ENCODE measurements around the gene SLC29A3. TPM values are rescaled to one million over a fixed set of nuclear protein-coding genes. Genes with fewer than 3 reads are reported as not detected.
"Not testable (repeated sequence)": the region's sequence is repeated elsewhere in the genome, so short reads cannot be mapped to it uniquely, and the experiment has no call there.

Gene SLC29A3
- total RNA-seq, 2 donors from 2014 or later = 4.6 to 12.7 TPM

- no peak overlapping the region for H3K27ac ChIP-seq
- WGBS = 60% methylated on average over 5 of the region's 5 CpGs
- H3K36me3 ChIP-seq = no peaks in the 10 kb centered on the region
- H3K9me3 ChIP-seq = no peaks in the 10 kb centered on the region
- DNase-seq (ENCODE audit: low spot score) = no peak
- no peak overlapping the region for H3K4me3 ChIP-seq
- intact Hi-C loops (cut with DNase I) = no loop called here
- H3K27me3 ChIP-seq (replicated peaks; ENCODE audit: insufficient read depth) = no peaks in the 10 kb centered on the region
- H3K4me1 ChIP-seq (replicated peaks) = no peaks in the 10 kb centered on the region
- TF ChIP-seq POLR2AphosphoS5 (IDR thresholded peaks at IDR 0.05) (no peak), POLR2A (IDR thresholded peaks at IDR 0.05) (no peak)
- TF ChIP-seq, protein P1, sequence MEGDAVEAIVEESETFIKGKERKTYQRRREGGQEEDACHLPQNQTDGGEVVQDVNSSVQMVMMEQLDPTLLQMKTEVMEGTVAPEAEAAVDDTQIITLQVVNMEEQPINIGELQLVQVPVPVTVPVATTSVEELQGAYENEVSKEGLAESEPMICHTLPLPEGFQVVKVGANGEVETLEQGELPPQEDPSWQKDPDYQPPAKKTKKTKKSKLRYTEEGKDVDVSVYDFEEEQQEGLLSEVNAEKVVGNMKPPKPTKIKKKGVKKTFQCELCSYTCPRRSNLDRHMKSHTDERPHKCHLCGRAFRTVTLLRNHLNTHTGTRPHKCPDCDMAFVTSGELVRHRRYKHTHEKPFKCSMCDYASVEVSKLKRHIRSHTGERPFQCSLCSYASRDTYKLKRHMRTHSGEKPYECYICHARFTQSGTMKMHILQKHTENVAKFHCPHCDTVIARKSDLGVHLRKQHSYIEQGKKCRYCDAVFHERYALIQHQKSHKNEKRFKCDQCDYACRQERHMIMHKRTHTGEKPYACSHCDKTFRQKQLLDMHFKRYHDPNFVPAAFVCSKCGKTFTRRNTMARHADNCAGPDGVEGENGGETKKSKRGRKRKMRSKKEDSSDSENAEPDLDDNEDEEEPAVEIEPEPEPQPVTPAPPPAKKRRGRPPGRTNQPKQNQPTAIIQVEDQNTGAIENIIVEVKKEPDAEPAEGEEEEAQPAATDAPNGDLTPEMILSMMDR (IDR thresholded peaks at IDR 0.05) = no peak
Observed at GRCh38 chr10:71296086-71296485, 23.0 kb upstream of the SLC29A3 start.

- H3K4me1 ChIP-seq (replicated peaks); H3K27ac ChIP-seq; H3K27me3 ChIP-seq (replicated peaks; ENCODE audit: insufficient read depth); H3K4me3 ChIP-seq; DNase-seq (ENCODE audit: low spot score); H3K36me3 ChIP-seq; intact Hi-C loops (cut with DNase I); H3K9me3 ChIP-seq: not testable (repeated sequence)
- WGBS = 78% methylated on average over 13 of the region's 13 CpGs
Observed at GRCh38 chr10:71296811-71297210, 22.2 kb upstream of the SLC29A3 start.

DNA sequence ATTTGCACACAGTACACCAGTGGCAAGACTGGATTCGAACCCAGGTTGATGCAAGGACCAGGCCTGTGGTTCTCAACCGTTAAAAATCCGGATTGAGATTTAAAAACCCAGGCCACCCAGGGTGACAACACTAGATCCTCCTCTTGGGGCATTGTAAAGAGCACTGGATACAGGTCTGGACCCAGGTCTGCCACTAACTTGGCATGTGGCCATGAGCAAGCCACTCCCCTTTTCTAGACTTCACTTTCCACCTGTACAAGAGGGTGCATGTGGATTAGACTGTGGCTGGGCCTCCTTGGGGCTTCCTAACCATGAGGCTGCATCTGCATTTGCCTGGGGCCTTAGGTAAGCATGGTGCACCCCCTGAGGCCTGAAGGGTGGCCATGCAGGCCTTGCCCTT lies 21.7 kb upstream of the SLC29A3 start:
- intact Hi-C loops (cut with DNase I) = no loop called here
- no peak overlapping the region for H3K4me3 ChIP-seq
- no peak overlapping the region for H3K27ac ChIP-seq
- DNase-seq (ENCODE audit: low spot score) = no peak
- H3K27me3 ChIP-seq (replicated peaks; ENCODE audit: insufficient read depth) = no peaks in the 10 kb centered on the region
- no peaks in the 10 kb centered on the region for H3K9me3 ChIP-seq
- no peaks in the 10 kb centered on the region for H3K36me3 ChIP-seq
- TF ChIP-seq, protein P1 (IDR thresholded peaks at IDR 0.05) = no peak
- TF ChIP-seq POLR2AphosphoS5 (IDR thresholded peaks at IDR 0.05) (no peak), POLR2A (IDR thresholded peaks at IDR 0.05) (no peak)
- 70% methylated on average over 3 of the region's 3 CpGs for WGBS
- H3K4me1 ChIP-seq (replicated peaks) = no peaks in the 10 kb centered on the region

- 74% methylated on average over 14 of the region's 14 CpGs for WGBS
- no peak for DNase-seq (ENCODE audit: low spot score)
- H3K4me3 ChIP-seq = no peak overlapping the region
- no peak overlapping the region for H3K27ac ChIP-seq
- H3K4me1 ChIP-seq (replicated peaks) = no peaks in the 10 kb centered on the region
- no peaks in the 10 kb centered on the region for H3K36me3 ChIP-seq
- intact Hi-C loops (cut with DNase I) = no loop called here
- TF ChIP-seq POLR2A (IDR thresholded peaks at IDR 0.05) = no peak
- TF ChIP-seq, protein P1 (IDR thresholded peaks at IDR 0.05) = no peak
- TF ChIP-seq POLR2AphosphoS5 (IDR thresholded peaks at IDR 0.05) = no peak
- H3K9me3 ChIP-seq = no peaks in the 10 kb centered on the region
- H3K27me3 ChIP-seq (replicated peaks; ENCODE audit: insufficient read depth) = no peaks in the 10 kb centered on the region
Observed at GRCh38 chr10:71299071-71299785, 19.8 kb upstream of the SLC29A3 start.

GRCh38 chr10:71300555-71301370 lies 18.3 kb upstream of the SLC29A3 start:
- 65% methylated on average over 16 of the region's 16 CpGs for WGBS
- Histone ChIP-seq H3K27me3 (replicated peaks; ENCODE audit: insufficient read depth) (no peaks in the 10 kb centered on the region), H3K27ac (peak overlapping the region in 1 of 2 donors; percentile 32), H3K4me1 (replicated peaks) (no peaks in the 10 kb centered on the region), H3K4me3 (no peak overlapping the region), H3K9me3 (no peaks in the 10 kb centered on the region), H3K36me3 (no peaks in the 10 kb centered on the region)
- TF ChIP-seq POLR2A (IDR thresholded peaks at IDR 0.05) (no peak), POLR2AphosphoS5 (IDR thresholded peaks at IDR 0.05) (peak; percentile 56)
- TF ChIP-seq, protein P1 (IDR thresholded peaks at IDR 0.05) = no peak
- peak; percentile 71 for DNase-seq (ENCODE audit: low spot score)
- intact Hi-C loops (cut with DNase I) = no loop called here
